B cell (primary cell): ENCODE measurements around the gene SCYGR1.

Source experiments
- CTCF ChIP-seq: fragments of 200-600 bp; IDR thresholded peaks from one replicate; pipeline ENCODE4 v1.8.0; 2022; ENCODE audit warnings: antibody characterized with exemption, mild to moderate bottlenecking
- EZH2 ChIP-seq: IDR thresholded peaks from 2 replicates; pipeline ENCODE4 v1.6.1; 2012; ENCODE audit warnings: borderline replicate concordance, low read depth, mild to moderate bottlenecking, moderate library complexity, low read length; ENCODE audit not compliant: insufficient read depth, poor library complexity, severe bottlenecking

GRCh38 chr2:227410191-227410590, 22.4 kb upstream of the SCYGR1 start:
- TF ChIP-seq CTCF (no peak), EZH2 (no peak)
